IMR-90 (cell line): ENCODE measurements around the gene MMP23B. TPM values are rescaled to one million over a fixed set of nuclear protein-coding genes. Genes with fewer than 3 reads are reported as not detected.

Source experiments
- ATAC-seq: fragments of 200-7000 bp; cut with Tn5 transposase; 2 replicates; pipeline ENCODE4 v1.9.1; 2020; ENCODE audit warnings: low read depth, mild to moderate bottlenecking, moderate library complexity
- BruUV-seq: library from RNA; stranded (reverse); fragments of 400-500 nt; replicated peaks from 2 replicates; lab custom pipeline; 2021; lab: Mats Ljungman, UMichigan
- CTCF ChIA-PET: fragments of 300-600 bp; formaldehyde crosslinking; extraction: SDS; loops from one replicate; lab custom pipeline; 2021; ENCODE audit warnings: antibody characterized with exemption; lab: Yijun Ruan, JAX
- POLR2A ChIA-PET: fragments of 300-600 bp; sonication (Branson Sonifier 250); formaldehyde crosslinking; loops from one replicate; lab custom pipeline; 2022; ENCODE audit warnings: antibody characterized with exemption; ENCODE audit not compliant: unreplicated experiment; lab: Charles Lee
- DNase-seq: peaks from one replicate; pipeline ENCODE4 v3.0.0; 2013
- H2AFZ ChIP-seq: replicated peaks from 2 replicates; pipeline ENCODE3; 2013; ENCODE audit warnings: low read length, mild to moderate bottlenecking; ENCODE audit not compliant: poor library complexity
- H2AK5ac ChIP-seq: 2 replicates; pipeline ENCODE4 v1.6.1; 2013; ENCODE audit warnings: low read depth, low read length, inconsistent platforms
- H2AK9ac ChIP-seq: replicated peaks from 2 replicates; pipeline ENCODE3; 2013; ENCODE audit warnings: mild to moderate bottlenecking, low read depth, low read length, moderate library complexity; ENCODE audit not compliant: poor library complexity
- H2BK120ac ChIP-seq: 2 replicates; pipeline ENCODE4 v1.6.1; 2013; ENCODE audit warnings: low read depth, low read length, inconsistent platforms
- H2BK15ac ChIP-seq: 3 replicates; pipeline ENCODE4 v1.6.1; 2013; ENCODE audit warnings: low read depth, low read length, inconsistent platforms
- H2BK20ac ChIP-seq: 2 replicates; pipeline ENCODE4 v1.6.1; 2013; ENCODE audit warnings: low read depth, mild to moderate bottlenecking, inconsistent platforms, low read length, moderate library complexity
- H2BK5ac ChIP-seq: 2 replicates; pipeline ENCODE4 v1.6.1; 2013; ENCODE audit warnings: mild to moderate bottlenecking, low read depth, low read length, inconsistent platforms; ENCODE audit not compliant: poor library complexity, severe bottlenecking
- H3K14ac ChIP-seq: replicated peaks from 2 replicates; pipeline ENCODE4 v1.6.1; 2013; ENCODE audit warnings: low read depth, low read length, inconsistent platforms
- H3K18ac ChIP-seq: 2 replicates; pipeline ENCODE4 v1.6.1; 2013; ENCODE audit warnings: low read depth, low read length, control low read depth
- H3K23ac ChIP-seq: 2 replicates; pipeline ENCODE4 v1.6.1; 2013; ENCODE audit warnings: low read depth, low read length, inconsistent platforms
- H3K27ac ChIP-seq: 2 replicates; pipeline ENCODE4 v1.5.1; 2013; ENCODE audit warnings: mild to moderate bottlenecking, control low read depth, low read length; ENCODE audit not compliant: insufficient read depth
- H3K27me3 ChIP-seq: 2 replicates; pipeline ENCODE4 v1.6.1; 2013; ENCODE audit warnings: low read length; ENCODE audit not compliant: control insufficient read depth, insufficient read depth
- H3K36me3 ChIP-seq: 2 replicates; pipeline ENCODE4 v1.6.1; 2013; ENCODE audit warnings: low read length, mixed read lengths; ENCODE audit not compliant: control insufficient read depth, insufficient read depth
- H3K4ac ChIP-seq: 2 replicates; pipeline ENCODE4 v1.6.1; 2013; ENCODE audit warnings: low read depth, low read length, inconsistent platforms
- H3K4me1 ChIP-seq: 2 replicates; pipeline ENCODE4 v1.6.1; 2013; ENCODE audit warnings: low read length, mixed read lengths; ENCODE audit not compliant: control insufficient read depth, insufficient read depth
- H3K4me2 ChIP-seq: 2 replicates; pipeline ENCODE4 v1.6.1; 2013; ENCODE audit warnings: low read depth, mild to moderate bottlenecking, control low read depth, low read length, moderate library complexity
- H3K4me3 ChIP-seq: 2 replicates; pipeline ENCODE4 v1.5.1; 2013; ENCODE audit warnings: low read depth, mild to moderate bottlenecking, control low read depth, low read length, moderate library complexity; ENCODE audit not compliant: insufficient read depth
- H3K56ac ChIP-seq: 2 replicates; pipeline ENCODE4 v1.6.1; 2013; ENCODE audit warnings: low read length, inconsistent platforms; ENCODE audit not compliant: insufficient read depth; ENCODE audit errors: extremely low read depth
- H3K79me1 ChIP-seq, 2 experiments: 2 replicates each; pipeline ENCODE4 v1.6.1; 2013; ENCODE audit warnings: low read length in 2 of 2, inconsistent platforms in 1 of 2, low read depth in 1 of 2
- H3K9ac ChIP-seq: 2 replicates; pipeline ENCODE4 v1.6.1; 2013; ENCODE audit warnings: low read depth, low read length, control low read depth
- H3K9me1 ChIP-seq: 2 replicates; pipeline ENCODE4 v1.6.1; 2013; ENCODE audit warnings: low read length, inconsistent platforms; ENCODE audit not compliant: insufficient read depth
- H3K9me3 ChIP-seq: 2 replicates; pipeline ENCODE4 v1.6.1; 2013; ENCODE audit warnings: low read length; ENCODE audit not compliant: control insufficient read depth, insufficient read depth
- H4K20me1 ChIP-seq: 2 replicates; pipeline ENCODE4 v1.6.1; 2013; ENCODE audit warnings: low read length, inconsistent platforms; ENCODE audit not compliant: insufficient read depth
- H4K5ac ChIP-seq: 2 replicates; pipeline ENCODE4 v1.6.1; 2013; ENCODE audit warnings: mild to moderate bottlenecking, low read depth, low read length, control low read depth
- H4K8ac ChIP-seq, 2 experiments: 2 replicates each; pipeline ENCODE4 v1.6.1; 2013; ENCODE audit warnings: low read depth in 2 of 2, low read length in 2 of 2, control low read depth in 1 of 2, inconsistent platforms in 1 of 2
- H4K91ac ChIP-seq: 2 replicates; pipeline ENCODE4 v1.6.1; 2013; ENCODE audit warnings: low read depth, low read length, inconsistent platforms; ENCODE audit not compliant: insufficient read depth
- BHLHE40 ChIP-seq: fragments of 150-350 bp; IDR thresholded peaks from 2 replicates; pipeline ENCODE4 v1.6.1; 2016; ENCODE audit warnings: mild to moderate bottlenecking, low read depth, low read length
- CEBPB ChIP-seq: IDR thresholded peaks from 2 replicates; pipeline ENCODE4 v1.6.1; 2012; ENCODE audit warnings: low read depth, low read length, improper control_type of control experiment
- CHD1 ChIP-seq: IDR thresholded peaks from 2 replicates; pipeline ENCODE4 v1.6.1; 2012; ENCODE audit warnings: low read depth, low read length, improper control_type of control experiment
- CTCF ChIP-seq: conservative IDR thresholded peaks from 2 replicates; pipeline ENCODE4 v1.5.1; 2012; ENCODE audit warnings: mild to moderate bottlenecking, low read depth, low read length, improper control_type of control experiment
- ELK1 ChIP-seq: fragments of 150-350 bp; IDR thresholded peaks from 2 replicates; pipeline ENCODE4 v1.6.1; 2016; ENCODE audit warnings: low read depth, mild to moderate bottlenecking, low read length, moderate library complexity, borderline replicate concordance
- FOS ChIP-seq: fragments of 150-350 bp; IDR thresholded peaks from 2 replicates; pipeline ENCODE4 v1.6.1; 2016; ENCODE audit warnings: low read depth, low read length
- MAFK ChIP-seq: IDR thresholded peaks from 2 replicates; pipeline ENCODE4 v1.6.1; 2012; ENCODE audit warnings: low read depth, low read length, improper control_type of control experiment
- MAZ ChIP-seq: IDR thresholded peaks from 2 replicates; pipeline ENCODE4 v1.6.1; 2012; ENCODE audit warnings: low read depth, mild to moderate bottlenecking, low read length, improper control_type of control experiment, moderate library complexity, borderline replicate concordance
- MXI1 ChIP-seq: IDR thresholded peaks from 2 replicates; pipeline ENCODE4 v1.6.1; 2012; ENCODE audit warnings: low read depth, mild to moderate bottlenecking, low read length, moderate library complexity, borderline replicate concordance
- NFE2L2 ChIP-seq: fragments of 150-350 bp; IDR thresholded peaks from 2 replicates; pipeline ENCODE4 v1.6.1; 2016; ENCODE audit warnings: low read depth, mild to moderate bottlenecking, low read length
- POLR2A ChIP-seq: IDR thresholded peaks from 2 replicates; pipeline ENCODE4 v1.6.1; 2012; ENCODE audit warnings: mild to moderate bottlenecking, low read depth, low read length
- RAD21 ChIP-seq: IDR thresholded peaks from 2 replicates; pipeline ENCODE4 v1.6.1; 2012; ENCODE audit warnings: low read length, improper control_type of control experiment
- RCOR1 ChIP-seq: IDR thresholded peaks from 2 replicates; pipeline ENCODE4 v1.6.1; 2012; ENCODE audit warnings: mild to moderate bottlenecking, low read length, improper control_type of control experiment; ENCODE audit not compliant: insufficient replicate concordance
- RFX5 ChIP-seq: IDR thresholded peaks from 2 replicates; pipeline ENCODE4 v1.8.0; 2012; ENCODE audit warnings: low read depth, mild to moderate bottlenecking, low read length, moderate library complexity
- SMC3 ChIP-seq: fragments of 150-350 bp; IDR thresholded peaks from 2 replicates; pipeline ENCODE4 v1.6.1; 2016; ENCODE audit warnings: low read depth, mild to moderate bottlenecking, antibody characterized with exemption, low read length, moderate library complexity
- USF2 ChIP-seq: fragments of 150-350 bp; IDR thresholded peaks from 2 replicates; pipeline ENCODE4 v1.6.1; 2017; ENCODE audit warnings: mild to moderate bottlenecking, antibody characterized with exemption, low read length, low read depth
- WGBS, 2 experiments: methylation state at CpG; one replicate each; pipeline versions ENCODE4 v1.1.5 to v1.1.7; 2013; ENCODE audit warnings: missing lambda C conversion rate in 2 of 2; ENCODE audit not compliant: insufficient read length in 1 of 2; ENCODE audit errors: extremely low coverage in 2 of 2; 5-methylcytosine and 5-hydroxymethylcytosine counted together
- dilution Hi-C: fragments of 300-500 bp; cut with HindIII; formaldehyde crosslinking; loops from one replicate; pipeline ENCODE4 v1.14.3; 2018; ENCODE audit warnings: low sequenced_read_pairs; ENCODE audit not compliant: unreplicated experiment
- in situ Hi-C: fragments of 300-500 bp; cut with MboI; formaldehyde crosslinking; loops from 3 replicates; pipeline ENCODE4 v1.14.3; 2019; ENCODE audit warnings: low sequenced_read_pairs, inconsistent platforms, mixed read lengths
- intact Hi-C: fragments of 100-400 bp; cut with micrococcal nuclease; formaldehyde crosslinking; loops from 2 replicates; pipeline ENCODE4 v1.10.0; 2022
- polyA plus RNA-seq, 3 experiments: library from polyadenylated mRNA; depleted of rRNA; stranded (reverse); fragments of >200 nt; gene quantifications; 2 replicates each; pipeline ENCODE4 v1.2.3, GENCODE V29; 2012; ENCODE audit warnings: low replicate concordance in 1 of 3
- total RNA-seq: library from RNA; depleted of rRNA; stranded (reverse); fragments of >200 nt; gene quantifications from 2 replicates; pipeline ENCODE4 v1.2.3, GENCODE V29; 2012

Gene MMP23B
- total and polyA plus RNA-seq, 2 of the 4 experiments (the other 2 are of a cell fraction), result 1.1 to 5.4 TPM

GRCh38 chr1:1612104-1612400 is 19.9 kb upstream of the MMP23B start:
- Histone ChIP-seq H3K14ac (no peak overlapping the region), H2AK9ac (no peak overlapping the region), H4K20me1 (peaks cover 27% of the 10 kb centered on the region), H3K27ac (no peak overlapping the region), H2BK15ac (no peak overlapping the region), H3K9me3 (no peaks in the 10 kb centered on the region), H3K18ac (no peak overlapping the region), H4K5ac (no peak overlapping the region), H2AK5ac (no peak overlapping the region), H2BK20ac (no peak overlapping the region), H3K27me3 (no peaks in the 10 kb centered on the region), H2AFZ (no peak overlapping the region), H3K9me1 (peaks cover 11% of the 10 kb centered on the region; the same call in 1 of the 2 replicates), H3K4me2 (no peak overlapping the region), H4K8ac (no peak overlapping the region), H3K4me3 (no peak overlapping the region), H3K4me1 (peaks cover 6% of the 10 kb centered on the region), H3K4ac (no peak overlapping the region), H3K56ac (no peak overlapping the region), H3K79me1 (peaks cover 13 to 29% of the 10 kb centered on the region in 2 experiments; a peak in 3 of 4 replicates), H3K9ac (no peak overlapping the region), H3K36me3 (no peaks in the 10 kb centered on the region), H2BK5ac (no peak overlapping the region), H4K91ac (no peak overlapping the region), H2BK120ac (no peak overlapping the region), H3K23ac (no peak overlapping the region)
- intact Hi-C loops, result no loop called here
- DNase-seq (no peak), ATAC-seq (no peak)
- POLR2A ChIA-PET, result no interaction called here
- WGBS, 2 experiments, result no CpG with 5 or more reads among the region's 3 CpGs
- in situ Hi-C loops, result no loop called here
- dilution Hi-C loops, result no loop called here
- TF ChIP-seq MAZ, result no peak
- TF ChIP-seq CEBPB, result no peak
- TF ChIP-seq USF2, result no peak
- TF ChIP-seq RCOR1, result no peak
- no peak for TF ChIP-seq NFE2L2
- TF ChIP-seq RAD21, result no peak
- TF ChIP-seq FOS, result no peak
- no peak for TF ChIP-seq CTCF
- TF ChIP-seq MAFK, result no peak
- TF ChIP-seq CHD1, result no peak
- TF ChIP-seq POLR2A, result no peak
- no peak for TF ChIP-seq BHLHE40
- TF ChIP-seq SMC3, result no peak
- no peak for TF ChIP-seq MXI1
- TF ChIP-seq RFX5, result no peak
- TF ChIP-seq ELK1, result no peak
- CTCF ChIA-PET, result no interaction called here
- BruUV-seq, result no TSS peak
